GM23338 (cell line): ENCODE data around the gene TMPRSS2. TPM values are rescaled to one million over a fixed set of nuclear protein-coding genes. Genes with fewer than 3 reads are reported as not detected.

ENCODE experiments used
- ATAC-seq: fragments of 200-7000 bp; cut with Tn5 transposase; 3 replicates; pipeline ENCODE4 v1.9.1; 2020
- DNase-seq: peaks from one replicate; pipeline ENCODE4 v3.0.0-alpha.2; 2015; ENCODE audit warnings: low spot score
- H2AFZ ChIP-seq: fragments of 200-600 bp; sonication (generic); 2 replicates; pipeline ENCODE4 v1.8.0; 2016; ENCODE audit warnings: antibody characterized with exemption, mild to moderate bottlenecking, moderate library complexity
- H3F3A ChIP-seq: fragments of 200-600 bp; sonication (generic); replicated peaks from 2 replicates; pipeline ENCODE4 v1.8.0; 2017; ENCODE audit warnings: antibody characterized with exemption, mixed run types, low read depth
- H3K27ac ChIP-seq: fragments of 200-600 bp; sonication (generic); 2 replicates; pipeline ENCODE4 v1.6.1; 2016; ENCODE audit warnings: low read depth
- H3K27me3 ChIP-seq: fragments of 200-600 bp; sonication (generic); 2 replicates; pipeline ENCODE4 v1.8.0; 2016; ENCODE audit warnings: mild to moderate bottlenecking, mixed run types, moderate library complexity; ENCODE audit not compliant: insufficient read depth
- H3K36me3 ChIP-seq: fragments of 200-600 bp; sonication (generic); 2 replicates; pipeline ENCODE4 v1.8.0; 2016; ENCODE audit warnings: mild to moderate bottlenecking; ENCODE audit not compliant: insufficient read depth
- H3K4me1 ChIP-seq: fragments of 200-600 bp; sonication (generic); 2 replicates; pipeline ENCODE4 v1.8.0; 2016; ENCODE audit warnings: mild to moderate bottlenecking, moderate library complexity; ENCODE audit not compliant: insufficient read depth
- H3K4me2 ChIP-seq: fragments of 200-600 bp; sonication (generic); 2 replicates; pipeline ENCODE4 v1.7.1; 2017; ENCODE audit warnings: mixed run types
- H3K4me3 ChIP-seq: fragments of 200-600 bp; sonication (generic); 2 replicates; pipeline ENCODE4 v1.6.1; 2016; ENCODE audit warnings: mixed run types
- H3K79me2 ChIP-seq: fragments of 200-600 bp; sonication (generic); replicated peaks from 2 replicates; pipeline ENCODE4 v1.8.0; 2017; ENCODE audit warnings: mild to moderate bottlenecking; ENCODE audit not compliant: insufficient read depth
- H3K9me2 ChIP-seq: fragments of 200-600 bp; sonication (generic); 2 replicates; pipeline ENCODE4 v1.8.0; 2017; ENCODE audit not compliant: insufficient read depth
- H4K20me1 ChIP-seq: fragments of 200-600 bp; sonication (generic); replicated peaks from 2 replicates; pipeline ENCODE4 v1.8.0; 2017; ENCODE audit warnings: mild to moderate bottlenecking; ENCODE audit not compliant: insufficient read depth
- H3K27ac Mint-ChIP-seq: 2 replicates; pipeline ENCODE4 v1.8.0; 2020; ENCODE audit warnings: inconsistent platforms, mild to moderate bottlenecking, moderate library complexity, mixed read lengths
- H3K27me3 Mint-ChIP-seq: 3 replicates; pipeline ENCODE4 v1.8.0; 2022; ENCODE audit warnings: low read depth, mild to moderate bottlenecking, moderate library complexity, mixed read lengths, inconsistent platforms; ENCODE audit not compliant: insufficient read depth, poor library complexity
- H3K36me3 Mint-ChIP-seq: 3 replicates; pipeline ENCODE4 v1.8.0; 2021; ENCODE audit warnings: low read depth, mild to moderate bottlenecking, inconsistent platforms, moderate library complexity, mixed read lengths
- H3K4me1 Mint-ChIP-seq: 3 replicates; pipeline ENCODE4 v1.8.0; 2020; ENCODE audit warnings: mild to moderate bottlenecking, inconsistent platforms, mixed read lengths
- H3K4me3 Mint-ChIP-seq: 3 replicates; pipeline ENCODE4 v1.8.0; 2021; ENCODE audit warnings: moderate library complexity, mild to moderate bottlenecking, inconsistent platforms, mixed read lengths
- H3K9me3 Mint-ChIP-seq: 3 replicates; pipeline ENCODE4 v1.8.0; 2020; ENCODE audit warnings: moderate library complexity, mild to moderate bottlenecking, inconsistent platforms, mixed read lengths
- ETS1 ChIP-seq: IDR thresholded peaks from 2 replicates; pipeline ENCODE4 v1.6.1; 2016; ENCODE audit warnings: antibody characterized with exemption
- EZH2 ChIP-seq: fragments of 200-600 bp; sonication (generic); IDR thresholded peaks from one replicate; pipeline ENCODE4 v1.8.0; 2017; ENCODE audit warnings: antibody characterized with exemption, mild to moderate bottlenecking, low read depth; ENCODE audit not compliant: unreplicated experiment
- EZH2phosphoT487 ChIP-seq: fragments of 200-600 bp; sonication (generic); IDR thresholded peaks from one replicate; pipeline ENCODE4 v1.8.1; 2018; ENCODE audit warnings: antibody characterized with exemption; ENCODE audit not compliant: unreplicated experiment
- JUNB ChIP-seq: IDR thresholded peaks from one replicate; pipeline ENCODE4 v1.6.1; 2016; ENCODE audit warnings: antibody characterized with exemption; ENCODE audit not compliant: unreplicated experiment
- NANOG ChIP-seq: IDR thresholded peaks from 2 replicates; pipeline ENCODE4 v1.6.1; 2016; ENCODE audit warnings: antibody characterized with exemption, borderline replicate concordance
- POLR2AphosphoS5 ChIP-seq: IDR thresholded peaks from 2 replicates; pipeline ENCODE4 v1.6.1; 2016; ENCODE audit warnings: antibody characterized with exemption, low read depth
- REST ChIP-seq: IDR thresholded peaks from one replicate; pipeline ENCODE4 v1.6.1; 2018; ENCODE audit warnings: antibody characterized with exemption; ENCODE audit not compliant: unreplicated experiment
- ZNF462 ChIP-seq: fragments of 250-450 bp; sonication (Bioruptor Pico); IDR thresholded peaks from 2 replicates; pipeline ENCODE4 v1.5.0; 2020; ENCODE audit warnings: mild to moderate bottlenecking, moderate library complexity
- polyA plus RNA-seq: library from polyadenylated mRNA; unstranded; fragments of >200 nt; fragmentation: Nextera tagmentation; extraction: Ambion mirVana; gene quantifications from 2 replicates; pipeline ENCODE4 v1.2.1, GENCODE V29; 2016
- total RNA-seq: library from RNA; depleted of rRNA; stranded (reverse); fragments of >200 nt; shearing (Covaris generic); gene quantifications from 2 replicates; pipeline ENCODE4 v1.2.3, GENCODE V29; 2014

The TMPRSS2 gene
- total and polyA plus RNA-seq, 2 experiments from 2014 or later: 2.3 to 4.9 TPM

- TF ChIP-seq ZNF462 (CRISPR knock-in tag) (no peak), POLR2AphosphoS5 (no peak), ETS1 (no peak), EZH2 (no peak), EZH2phosphoT487 (no peak), NANOG (no peak)
Measured at GRCh38 chr21:41444703-41445464, 63.1 kb downstream of the TMPRSS2 start (continued).

GRCh38 chr21:41443562-41443961 lies 64.4 kb downstream of the TMPRSS2 start:
- Histone ChIP-seq H3K4me2 (no peak overlapping the region), H3K4me3 (no peak overlapping the region), H2AFZ (no peak overlapping the region), H4K20me1 (no peaks in the 10 kb centered on the region), H3K79me2 (no peaks in the 10 kb centered on the region), H3K4me1 (no peaks in the 10 kb centered on the region), H3F3A (no peaks in the 10 kb centered on the region), H3K9me2 (no peaks in the 10 kb centered on the region), H3K27ac (no peak overlapping the region), H3K27me3 (no peaks in the 10 kb centered on the region), H3K36me3 (no peaks in the 10 kb centered on the region)
- peaks cover 4% of the 10 kb centered on the region; the same call in 1 of the 3 replicates for H3K36me3 Mint-ChIP-seq
- no peaks in the 10 kb centered on the region for H3K9me3 Mint-ChIP-seq
- H3K27ac Mint-ChIP-seq: no peak overlapping the region
- peaks cover 4% of the 10 kb centered on the region for H3K27me3 Mint-ChIP-seq
- ATAC-seq (no peak), DNase-seq (no peak)
- no peak overlapping the region for H3K4me3 Mint-ChIP-seq
- H3K4me1 Mint-ChIP-seq: 0 out of 3 replicates have a peak, but pooled peaks cover 4% of the 10 kb centered on the region
- no peak for TF ChIP-seq JUNB
- no peak for TF ChIP-seq ETS1
- no peak for TF ChIP-seq REST
